Measurements from ENCODE around the gene CCDC106.
A peak's percentile ranks its signal among the peaks of the same experiment; 100 is the strongest.

Gene CCDC106

DNA sequence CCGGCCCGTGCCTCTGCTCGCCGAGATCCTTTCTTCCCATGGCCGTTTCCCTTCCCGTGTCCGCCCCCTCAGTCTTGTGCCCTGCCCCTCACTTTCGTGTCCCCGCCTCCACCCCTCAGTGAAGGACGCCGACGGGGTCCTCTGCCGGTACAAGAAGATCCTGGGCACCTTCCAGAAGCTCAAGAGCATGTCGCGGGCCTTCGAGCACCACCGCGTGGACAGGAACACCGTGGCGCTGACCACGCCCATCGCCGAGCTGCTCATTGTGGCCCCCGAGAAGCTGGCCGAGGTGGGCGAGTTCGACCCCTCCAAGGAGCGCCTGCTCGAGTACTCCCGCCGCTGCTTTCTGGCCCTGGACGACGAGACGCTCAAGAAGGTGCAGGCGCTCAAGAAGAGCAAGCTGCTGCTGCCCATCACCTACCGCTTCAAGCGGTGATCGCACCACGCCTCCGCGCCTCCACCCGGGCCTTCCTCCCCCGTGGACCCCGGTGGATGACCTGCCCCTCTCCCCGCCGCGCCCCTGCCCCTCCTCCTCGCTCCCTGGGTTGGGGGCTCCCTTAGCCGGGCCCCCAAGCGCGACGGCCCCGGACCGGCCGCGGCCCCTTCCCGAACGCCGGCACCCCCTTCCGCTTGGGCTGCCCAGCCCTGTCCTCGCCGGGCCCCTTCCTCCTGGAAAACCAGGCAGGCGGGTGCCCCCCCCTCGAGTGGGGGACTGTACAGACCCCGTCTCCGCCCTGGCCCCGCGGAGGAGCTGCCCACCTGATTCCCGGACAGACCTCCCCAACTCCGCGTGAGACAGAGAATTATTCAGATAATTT, 4.5 kb downstream of the CCDC106 start:
- no peak for DNase-seq

DNA sequence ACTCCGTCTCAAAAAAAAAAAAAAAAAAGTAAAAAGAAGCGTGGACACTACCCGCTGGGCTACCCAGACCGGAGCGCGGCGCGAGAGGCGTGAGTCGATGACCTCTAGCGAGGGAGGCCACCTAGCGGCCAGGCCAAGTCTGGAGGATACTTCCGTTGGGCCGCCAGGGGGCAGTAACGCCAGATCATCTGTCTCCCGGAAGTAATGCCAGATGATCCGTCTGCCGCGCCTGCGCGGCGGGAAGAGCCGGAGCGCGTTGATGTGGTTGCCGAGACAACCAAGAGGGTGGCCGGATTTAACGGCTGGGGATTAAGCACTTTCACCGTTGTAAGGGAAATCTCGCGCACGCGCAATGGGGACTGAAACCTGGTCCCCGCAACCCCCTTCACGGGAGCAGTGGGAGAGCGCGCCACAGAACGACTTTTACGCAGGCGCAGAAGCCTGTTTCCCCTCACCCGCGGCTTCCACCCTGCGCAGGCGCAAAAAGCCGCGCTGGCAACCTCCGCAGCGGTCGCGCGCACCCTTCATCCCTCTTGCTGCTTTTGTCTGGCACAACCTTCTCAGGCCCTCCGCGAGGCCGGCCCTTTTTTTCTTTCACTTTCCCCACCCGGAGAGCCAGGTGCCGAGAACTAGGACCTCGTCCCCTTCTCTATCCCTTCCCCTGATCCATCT, 5.8 kb downstream of the CCDC106 start:
- peak; percentile 99 for DNase-seq

DNA sequence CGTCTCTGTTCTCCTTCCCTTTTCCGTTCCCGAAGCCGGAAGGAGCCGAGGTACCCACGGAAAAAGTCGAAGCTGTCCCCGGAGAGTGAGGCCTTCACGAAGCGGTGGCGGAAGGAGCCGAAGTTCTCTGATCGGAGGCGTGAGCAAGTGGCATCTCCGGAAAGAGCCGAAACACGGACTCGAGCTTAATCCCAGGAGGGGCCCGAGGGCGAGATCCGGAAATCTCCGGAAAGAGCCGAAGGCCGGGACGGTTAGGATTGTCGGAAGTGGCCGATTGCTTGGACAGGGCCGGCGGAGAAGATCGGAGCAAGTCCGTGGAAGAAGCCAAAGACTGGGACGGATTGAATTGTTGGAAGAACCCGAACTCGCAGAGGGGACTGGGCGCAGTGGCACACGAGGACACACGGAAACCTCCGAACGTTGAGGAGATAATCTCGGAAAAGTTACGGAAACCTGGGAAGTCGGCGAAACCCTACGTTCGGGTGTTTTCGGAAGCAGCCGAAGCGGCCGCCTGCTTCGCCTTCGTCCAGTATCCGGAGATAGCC, 6.4 kb downstream of the CCDC106 start:
- DNase-seq, result peak; percentile 99

DNA sequence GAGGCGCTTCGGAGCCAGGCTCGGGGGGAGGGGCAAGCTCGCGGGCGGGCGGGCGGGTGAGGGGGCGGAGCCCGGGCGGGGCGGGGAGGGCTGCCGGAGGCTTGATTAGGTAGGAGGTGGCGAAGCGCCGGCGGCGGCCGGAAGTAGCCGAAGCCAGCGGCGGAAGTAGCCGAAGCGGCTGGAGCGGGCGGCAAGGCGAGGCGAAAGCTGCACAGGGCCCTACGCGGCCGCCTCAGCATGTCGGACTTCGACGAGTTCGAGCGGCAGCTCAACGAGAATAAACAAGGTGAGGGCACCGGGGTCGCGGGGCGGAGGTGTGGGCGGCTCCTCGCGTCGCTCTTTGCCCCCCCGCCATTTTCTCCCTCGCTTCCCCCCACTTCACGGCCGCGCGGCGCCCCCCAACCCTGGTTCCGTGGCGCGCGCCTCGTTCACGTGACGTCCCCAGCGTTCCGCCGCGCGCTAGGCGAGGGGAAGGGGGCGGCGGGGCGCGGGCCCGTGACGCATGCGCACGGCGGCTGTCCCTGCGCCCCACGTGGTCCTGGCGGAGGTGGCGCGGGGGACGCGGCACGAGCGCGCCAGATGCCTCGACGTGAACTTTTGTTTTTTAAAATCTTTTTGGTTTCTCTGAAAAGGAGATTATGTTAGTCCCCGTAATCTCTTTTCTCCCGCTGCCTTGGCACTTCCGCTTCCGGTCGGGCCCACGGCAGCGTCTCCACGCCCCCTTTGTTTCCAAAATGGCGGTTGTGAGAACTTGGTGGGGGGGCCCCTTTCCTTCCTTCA, 7.0 kb downstream of the CCDC106 start, which contains the start of gene U2AF2:
Gene U2AF2 (plus strand): TSS at position 168 of the 780 bp plus-strand sequence. CDS start 70 bp downstream, at position 238.
- DNase-seq, result peak; percentile 96

DNA sequence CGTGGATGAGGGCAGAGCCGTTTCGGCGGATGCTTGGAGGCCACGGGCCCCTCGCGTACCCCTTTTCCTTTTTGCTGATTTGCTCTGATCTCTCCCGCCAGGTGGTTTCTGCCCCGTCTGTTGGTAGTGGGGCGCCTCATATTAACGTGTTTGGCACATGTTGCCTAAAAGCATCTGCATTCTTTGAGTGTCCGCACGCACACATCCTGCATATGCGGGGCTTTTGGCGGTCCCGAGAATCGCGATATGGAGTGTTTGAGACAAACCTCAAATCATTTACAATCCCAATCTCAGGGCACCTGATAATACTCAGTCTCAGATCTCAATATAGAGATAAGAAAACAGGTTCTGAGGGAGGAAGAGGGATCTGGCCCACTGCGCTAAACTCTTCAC, 7.6 kb downstream of the CCDC106 start:
- no peak for DNase-seq

DNA sequence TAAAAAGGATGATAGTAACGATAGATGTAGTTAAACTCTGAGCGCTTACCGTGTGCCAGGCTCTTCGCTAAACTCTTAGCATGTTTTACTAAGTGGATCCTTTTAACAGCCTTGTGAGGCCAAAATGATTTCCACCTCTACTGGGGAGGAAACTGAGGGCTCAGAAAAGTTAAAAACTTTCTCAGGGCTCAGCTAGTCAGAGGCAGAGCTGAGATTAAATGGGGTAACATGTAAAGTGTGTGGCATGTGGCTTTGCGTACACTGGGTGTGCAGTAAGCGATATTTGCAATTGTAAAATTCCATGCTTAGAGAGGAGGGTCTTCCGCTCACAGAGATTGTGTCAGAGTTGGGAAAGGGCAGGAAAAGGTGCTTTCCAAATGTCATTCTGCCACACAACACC, 8.5 kb downstream of the CCDC106 start:
- no peak for DNase-seq

DNA sequence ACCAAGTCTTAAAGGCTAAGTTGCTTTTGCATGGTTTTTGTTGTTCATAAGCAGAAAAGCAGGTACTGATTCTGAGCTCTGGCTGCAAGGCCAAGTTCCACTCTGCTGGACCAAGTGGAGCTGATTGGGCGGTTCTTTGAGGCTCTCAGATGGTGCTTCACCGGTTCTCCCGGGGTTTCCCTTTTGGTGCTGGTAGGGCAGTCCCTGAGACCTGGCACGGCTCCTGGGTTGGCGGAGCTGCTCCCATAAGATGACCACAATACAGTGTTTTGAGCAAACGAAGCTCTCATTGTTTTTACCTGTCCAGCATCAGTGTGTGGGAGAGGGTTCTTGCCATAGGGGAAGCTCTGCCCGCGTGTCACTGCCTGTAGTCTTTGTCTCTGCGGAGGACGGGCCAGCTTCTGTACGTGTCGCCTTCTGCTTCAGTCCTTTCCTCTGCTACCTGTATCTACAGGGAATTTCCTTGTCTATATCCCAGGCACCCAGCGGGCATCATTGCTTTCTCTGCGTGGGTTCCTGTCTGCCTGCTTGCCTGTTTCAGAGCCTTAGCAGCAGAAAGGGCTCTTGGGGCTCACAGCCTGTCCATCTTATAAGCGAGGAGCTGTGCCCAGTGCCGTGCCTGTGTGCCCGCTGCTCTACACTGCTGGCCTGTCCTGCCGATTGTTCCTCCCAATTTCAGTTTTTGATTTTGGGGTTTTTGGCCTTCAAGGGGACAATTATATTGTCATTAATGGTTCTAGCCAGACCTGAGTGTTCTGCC, 9.2 kb downstream of the CCDC106 start:
- no peak for DNase-seq

DNA sequence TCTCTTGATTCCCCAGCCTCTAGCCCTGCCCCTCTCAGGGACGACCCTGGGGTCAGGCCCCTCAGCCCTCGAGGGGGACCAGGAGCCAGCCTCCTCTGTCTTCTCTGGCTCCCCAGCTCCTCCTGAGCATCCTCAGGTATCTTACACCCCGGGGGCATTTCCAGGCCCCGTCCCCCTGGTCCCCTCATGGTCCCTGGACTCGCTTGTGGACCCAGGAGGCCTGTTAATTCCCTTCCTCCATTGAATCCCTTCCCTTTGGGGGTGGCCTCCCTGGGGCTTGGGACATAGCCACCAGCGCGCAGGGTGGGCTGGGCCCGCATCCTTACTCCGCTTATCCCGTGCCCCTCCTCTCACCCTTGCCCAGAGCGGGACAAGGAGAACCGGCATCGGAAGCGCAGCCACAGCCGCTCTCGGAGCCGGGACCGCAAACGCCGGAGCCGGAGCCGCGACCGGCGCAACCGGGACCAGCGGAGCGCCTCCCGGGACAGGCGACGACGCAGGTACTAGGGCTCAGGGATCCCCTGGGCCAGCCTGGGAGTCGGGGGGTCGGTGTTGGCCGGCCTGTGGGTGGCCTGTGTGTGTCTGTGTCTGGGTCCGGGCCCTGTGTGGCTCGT, 10.9 kb downstream of the CCDC106 start:
- DNase-seq, result no peak

DNA sequence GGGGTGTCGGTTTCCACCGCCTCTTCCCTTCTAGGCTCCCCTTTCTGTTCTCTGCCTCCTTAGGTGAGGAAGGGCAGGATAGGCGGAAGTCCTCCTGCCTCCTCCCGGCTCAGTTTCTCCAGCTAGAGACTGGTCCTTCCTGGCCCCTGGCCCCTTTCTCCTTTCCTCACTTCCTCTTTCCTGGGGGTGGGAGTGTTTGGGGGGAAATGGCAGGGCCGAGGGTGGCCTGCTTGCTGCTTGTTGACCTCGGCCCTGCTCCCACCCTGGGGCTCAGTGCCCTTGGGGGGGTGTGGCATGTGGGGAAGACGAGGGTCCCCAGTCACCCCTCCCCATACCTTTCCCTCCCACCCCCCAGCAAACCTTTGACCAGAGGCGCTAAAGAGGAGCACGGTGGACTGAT, 11.8 kb downstream of the CCDC106 start:
- no peak for DNase-seq

DNA sequence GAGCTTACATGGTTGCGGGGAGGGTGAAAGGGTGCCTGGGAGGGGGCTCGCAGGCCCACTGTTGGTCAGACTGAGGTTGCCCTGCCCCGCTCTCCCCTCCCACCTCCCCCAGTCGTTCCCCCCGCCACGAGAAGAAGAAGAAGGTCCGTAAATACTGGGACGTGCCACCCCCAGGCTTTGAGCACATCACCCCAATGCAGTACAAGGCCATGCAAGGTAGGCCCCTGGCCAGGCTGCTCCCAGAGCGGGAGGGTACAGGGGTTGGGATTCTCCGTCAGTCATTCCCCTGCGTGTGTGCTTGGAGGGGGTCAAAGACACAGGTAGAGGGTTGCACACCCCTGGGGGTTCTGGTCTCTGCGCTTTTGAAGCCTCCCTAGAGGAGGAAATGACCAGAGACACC, 12.4 kb downstream of the CCDC106 start:
- no peak for DNase-seq

DNA sequence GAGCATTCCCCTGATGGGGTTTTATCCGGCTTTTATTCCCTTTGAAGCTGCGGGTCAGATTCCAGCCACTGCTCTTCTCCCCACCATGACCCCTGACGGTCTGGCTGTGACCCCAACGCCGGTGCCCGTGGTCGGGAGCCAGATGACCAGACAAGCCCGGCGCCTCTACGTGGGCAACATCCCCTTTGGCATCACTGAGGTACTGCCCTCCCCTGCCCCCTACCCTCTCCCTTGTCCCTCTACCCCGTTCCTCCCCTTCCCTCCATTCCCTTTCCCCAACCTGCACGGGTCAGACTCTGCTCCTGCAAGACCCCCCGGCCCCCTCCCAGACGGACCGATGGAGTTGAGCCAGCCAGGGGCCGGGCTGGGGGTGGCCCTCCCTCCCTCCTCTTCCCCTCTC, 13.0 kb downstream of the CCDC106 start:
- no peak for DNase-seq

DNA sequence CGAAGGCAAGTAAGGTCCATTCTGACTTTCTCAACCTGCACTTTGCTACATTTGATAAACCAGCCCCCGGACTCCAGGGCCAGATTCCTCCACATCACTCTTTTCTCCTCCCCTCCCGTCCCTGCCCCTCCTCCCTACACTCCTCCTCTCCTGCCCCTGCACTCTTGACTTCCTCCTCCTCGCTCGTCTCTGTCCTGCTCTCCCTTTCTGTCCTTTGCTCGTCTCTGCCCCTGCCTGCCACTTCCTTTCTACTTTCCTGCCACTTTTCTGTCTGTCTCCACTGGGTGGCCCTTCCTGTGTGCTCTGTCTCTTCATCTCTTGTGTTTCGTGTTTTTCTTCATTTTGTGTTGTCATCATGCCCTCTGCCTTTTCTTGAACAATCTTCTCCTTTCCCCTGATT, 13.8 kb downstream of the CCDC106 start:
- no peak for DNase-seq

DNA sequence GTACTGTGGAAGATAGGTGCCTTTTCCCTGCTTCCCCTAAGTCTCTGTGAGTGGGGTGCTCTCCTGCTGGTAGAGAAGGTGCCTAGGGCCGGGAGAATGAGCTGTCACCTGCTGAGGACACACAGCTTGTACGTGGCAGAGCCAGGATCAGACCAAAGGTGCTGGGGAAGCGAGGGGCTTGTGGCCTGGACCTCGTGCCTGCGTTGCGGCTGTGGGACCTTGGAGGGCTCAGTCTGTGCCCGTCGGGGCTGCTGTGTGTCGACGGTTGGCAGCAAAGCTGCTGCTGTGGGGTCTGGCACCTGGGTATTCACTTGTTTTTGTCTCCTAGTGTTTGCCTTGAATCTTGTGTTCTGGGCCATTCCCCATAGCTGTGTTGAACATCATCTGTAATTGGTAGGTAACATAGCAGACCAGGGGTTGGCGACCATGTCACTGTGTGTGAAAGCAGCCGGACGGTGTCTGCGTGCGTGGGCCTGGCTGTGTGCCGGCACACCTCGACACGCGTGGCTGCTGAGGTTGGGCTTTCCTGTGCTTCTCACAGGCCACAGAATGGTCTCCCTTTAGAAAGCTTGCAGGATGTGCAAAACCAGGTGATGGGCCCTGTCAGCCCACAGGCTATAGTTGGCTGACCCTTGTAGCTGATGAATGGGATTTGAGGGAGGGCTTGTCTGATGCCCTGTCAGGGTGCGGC, 16.0 kb downstream of the CCDC106 start:
- no peak for DNase-seq

DNA sequence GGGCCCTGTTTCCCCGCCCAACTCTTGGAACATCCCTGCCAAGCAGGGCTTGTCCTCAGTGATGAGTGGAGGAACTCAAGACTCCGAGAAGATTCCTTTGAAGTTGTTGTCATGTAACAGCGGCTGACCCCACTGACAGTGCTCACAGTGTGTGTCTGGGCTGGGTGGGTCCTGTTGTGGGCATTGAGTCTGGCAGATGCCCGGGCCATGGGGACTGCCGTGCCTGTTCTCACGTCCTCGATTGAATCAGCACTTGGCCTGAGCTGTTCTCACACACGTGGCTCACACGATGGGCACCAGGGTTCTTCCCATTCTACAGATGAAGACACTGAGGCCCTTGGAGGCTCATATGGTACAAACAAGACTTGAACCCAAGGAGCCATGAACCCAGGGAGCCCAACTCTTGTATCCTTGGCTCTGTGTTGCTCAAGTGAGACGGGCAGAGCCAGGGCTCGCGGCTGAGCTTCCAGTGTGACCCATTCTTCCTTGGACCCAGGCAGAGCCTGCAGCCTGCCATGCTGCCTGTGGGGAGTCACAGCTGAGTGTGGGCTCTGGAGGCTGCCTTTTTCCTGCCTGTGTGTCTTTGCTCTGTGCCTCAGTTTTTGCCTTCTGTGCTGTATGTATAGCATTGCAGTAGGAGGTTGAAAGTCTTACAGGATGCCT, 18.5 kb downstream of the CCDC106 start:
- DNase-seq, result no peak

DNA sequence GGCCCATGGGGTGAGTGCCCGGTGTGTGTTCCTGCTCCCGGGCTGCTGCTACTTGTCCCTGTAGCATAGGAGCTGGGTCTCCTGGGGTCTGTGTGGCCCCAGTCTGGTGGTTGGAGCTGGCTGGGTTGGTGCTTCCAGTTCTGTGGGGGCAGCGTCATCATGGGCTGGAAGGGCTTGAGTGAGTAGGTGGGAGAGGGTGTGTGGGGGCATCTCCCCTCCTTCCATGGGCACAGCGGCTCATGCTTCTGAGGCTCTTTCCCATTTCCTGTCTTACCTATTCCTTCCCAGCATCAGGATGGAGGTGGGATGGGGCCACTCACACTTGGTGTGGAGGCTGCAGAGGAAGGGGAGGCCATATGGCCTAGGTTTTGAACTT, 19.0 kb downstream of the CCDC106 start:
- DNase-seq, result no peak

DNA sequence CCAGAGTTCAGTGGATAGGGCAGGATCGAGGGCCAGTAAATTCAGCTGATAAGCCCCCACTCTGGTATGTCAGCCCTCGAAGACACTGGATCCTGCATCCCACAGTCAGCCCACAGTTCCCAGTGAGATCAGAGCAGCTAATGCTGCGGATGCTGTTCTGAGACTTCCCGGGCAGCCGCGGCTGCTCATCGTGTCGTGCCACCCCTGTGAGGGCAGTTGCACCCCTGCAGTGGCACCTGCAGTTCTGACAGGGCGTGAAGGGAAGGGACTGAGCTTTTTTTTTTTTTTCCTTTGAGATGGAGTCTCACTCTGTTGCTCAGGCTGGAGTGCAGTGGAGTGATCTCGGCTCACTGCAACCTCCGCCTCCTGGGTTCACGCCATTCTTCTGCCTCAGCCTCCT, 19.5 kb downstream of the CCDC106 start:
- no peak for DNase-seq

DNA sequence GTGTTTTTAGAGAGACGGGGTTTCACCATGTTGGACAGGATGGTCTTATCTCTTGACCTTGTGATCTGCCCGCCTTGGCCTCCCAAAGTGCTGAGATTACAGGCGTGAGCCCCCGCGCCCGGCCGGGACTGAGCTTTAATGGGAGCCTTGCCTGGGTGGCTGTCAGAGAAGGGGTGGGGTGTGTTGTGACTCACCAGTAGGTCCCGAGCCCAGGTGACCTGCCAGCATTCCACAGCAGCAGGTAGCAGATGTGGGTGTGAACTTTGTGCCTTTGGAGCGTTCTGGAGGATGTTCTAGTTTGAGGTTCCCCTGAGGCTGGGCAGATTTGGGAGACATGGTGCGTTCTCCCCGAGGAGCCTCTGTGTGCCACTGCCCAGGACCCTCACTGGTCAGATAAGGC, 19.9 kb downstream of the CCDC106 start:
- DNase-seq, result no peak

DNA sequence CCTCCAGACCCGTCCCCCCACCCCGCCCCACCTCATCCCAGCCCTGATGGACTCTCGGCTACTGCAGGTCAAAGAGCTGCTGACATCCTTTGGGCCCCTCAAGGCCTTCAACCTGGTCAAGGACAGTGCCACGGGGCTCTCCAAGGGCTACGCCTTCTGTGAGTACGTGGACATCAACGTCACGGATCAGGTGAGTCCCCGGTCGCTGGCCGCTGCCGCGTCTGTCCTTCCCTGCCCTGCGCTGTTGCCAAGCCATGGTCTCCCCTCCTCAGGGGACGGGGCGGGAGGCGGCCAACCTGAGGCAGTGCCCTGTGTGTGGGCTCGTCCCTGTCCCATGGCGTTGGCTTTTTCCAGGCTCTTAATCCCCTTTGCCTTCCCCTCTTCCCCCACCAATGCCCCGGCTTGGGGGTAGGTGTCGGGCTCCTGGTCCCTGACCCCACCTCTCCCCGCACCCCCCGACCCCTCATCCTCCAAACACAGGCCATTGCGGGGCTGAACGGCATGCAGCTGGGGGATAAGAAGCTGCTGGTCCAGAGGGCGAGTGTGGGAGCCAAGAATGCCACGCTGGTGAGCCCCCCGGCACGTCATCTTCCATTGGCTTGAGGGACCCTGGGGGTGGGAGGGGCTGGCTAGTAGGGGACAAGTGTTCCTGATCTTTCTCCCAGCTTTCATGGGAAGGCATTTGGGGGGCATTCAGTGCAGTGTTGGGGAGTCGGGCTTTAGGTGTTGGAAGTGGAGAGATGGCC, 20.8 kb downstream of the CCDC106 start:
- DNase-seq, result no peak

DNA sequence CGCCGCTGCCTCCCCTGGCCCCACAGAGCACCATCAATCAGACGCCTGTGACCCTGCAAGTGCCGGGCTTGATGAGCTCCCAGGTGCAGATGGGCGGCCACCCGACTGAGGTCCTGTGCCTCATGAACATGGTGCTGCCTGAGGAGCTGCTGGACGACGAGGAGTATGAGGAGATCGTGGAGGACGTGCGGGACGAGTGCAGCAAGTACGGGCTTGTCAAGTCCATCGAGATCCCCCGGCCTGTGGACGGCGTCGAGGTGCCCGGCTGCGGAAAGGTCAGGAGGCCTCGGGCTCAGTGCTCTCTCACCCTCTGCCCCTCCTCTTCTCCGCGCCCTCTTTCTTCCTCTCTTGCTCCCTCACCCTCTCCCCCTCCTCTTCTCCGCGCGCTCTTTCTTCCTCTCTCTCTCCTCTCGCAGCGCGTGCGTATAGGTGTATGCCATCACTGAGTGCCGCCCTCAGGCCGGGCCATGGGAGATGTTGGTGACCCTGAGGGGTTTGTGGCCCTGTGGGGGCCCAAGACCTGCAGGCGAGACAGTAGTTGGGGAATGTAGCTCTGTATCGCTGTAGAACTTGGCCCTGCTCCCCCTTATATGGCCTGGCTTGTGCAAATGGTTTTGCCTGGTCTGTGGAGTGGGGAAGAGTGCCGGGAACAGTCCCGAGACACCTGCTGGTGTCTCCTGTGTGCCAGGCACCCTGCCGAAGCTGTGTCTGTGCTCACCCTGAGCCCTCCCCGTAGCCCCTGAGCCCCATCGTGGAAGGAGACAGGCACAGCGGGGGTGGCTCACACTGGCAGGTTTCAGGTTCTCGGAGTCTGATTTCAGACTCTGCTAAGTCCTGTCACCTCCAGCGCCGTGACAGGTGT, 21.6 kb downstream of the CCDC106 start:
- DNase-seq, result no peak
